Suppressor macrophage (primary cell): ENCODE data around the gene BACH2.
"Not testable (repeated sequence)": the region's sequence is repeated elsewhere in the genome, so short reads cannot be mapped to it uniquely, and the experiment has no call there.

ENCODE experiments used
- DNase-seq, 4 experiments: peaks; one replicate each; pipeline ENCODE4 v3.0.0-alpha.2; 2020 to 2022

Gene BACH2

DNA sequence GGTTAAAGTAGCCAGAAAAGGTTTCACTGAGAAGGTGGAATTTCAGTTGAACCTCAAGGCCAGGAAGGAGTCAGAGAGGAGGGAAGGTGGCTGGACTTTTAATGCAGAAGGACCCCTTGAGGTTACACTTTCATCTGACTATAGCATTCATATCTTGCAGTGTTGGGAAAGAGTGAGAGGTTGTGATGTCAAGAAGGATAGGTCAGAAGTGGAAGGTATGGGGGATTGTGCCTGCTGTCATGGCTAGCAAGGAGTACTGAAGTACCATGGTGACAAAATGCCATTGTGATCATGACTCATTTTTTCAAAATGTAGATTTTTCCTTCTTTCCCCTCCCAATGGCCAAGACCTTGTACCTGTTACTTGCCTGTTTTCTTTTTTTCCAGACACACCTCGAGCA is 5.2 kb upstream of the BACH2 start:
- DNase-seq: peak in 1 of 4 experiments; percentile 19

DNA sequence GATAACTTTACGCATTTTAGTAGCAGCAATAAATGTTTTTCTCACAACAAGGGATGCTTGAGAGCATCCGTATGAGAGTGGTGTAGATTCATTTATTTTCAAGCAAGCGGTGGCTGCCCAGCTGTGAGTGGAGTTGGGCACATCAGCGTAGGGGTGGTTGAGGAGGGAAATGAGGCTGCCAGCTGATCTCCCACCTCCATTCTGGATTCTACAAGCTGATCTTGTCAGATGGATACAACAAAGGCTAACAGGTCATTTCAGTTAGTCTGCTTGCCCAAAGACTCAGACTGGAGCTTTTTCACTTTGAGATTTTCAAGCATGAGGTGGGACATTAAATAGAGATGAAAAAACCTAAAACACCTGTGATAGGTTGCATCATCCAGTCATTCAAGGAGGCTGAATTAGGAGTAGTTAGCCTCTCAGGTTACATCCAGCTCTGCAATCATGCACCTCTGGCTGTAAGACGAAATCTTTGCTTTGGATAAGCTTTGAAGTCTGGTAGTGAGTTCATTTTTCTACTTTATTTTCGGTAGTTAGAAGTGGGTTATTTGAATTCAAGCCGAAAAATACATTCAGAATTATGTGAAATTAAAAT is 1.9 kb upstream of the BACH2 start:
- no peak for DNase-seq

DNA sequence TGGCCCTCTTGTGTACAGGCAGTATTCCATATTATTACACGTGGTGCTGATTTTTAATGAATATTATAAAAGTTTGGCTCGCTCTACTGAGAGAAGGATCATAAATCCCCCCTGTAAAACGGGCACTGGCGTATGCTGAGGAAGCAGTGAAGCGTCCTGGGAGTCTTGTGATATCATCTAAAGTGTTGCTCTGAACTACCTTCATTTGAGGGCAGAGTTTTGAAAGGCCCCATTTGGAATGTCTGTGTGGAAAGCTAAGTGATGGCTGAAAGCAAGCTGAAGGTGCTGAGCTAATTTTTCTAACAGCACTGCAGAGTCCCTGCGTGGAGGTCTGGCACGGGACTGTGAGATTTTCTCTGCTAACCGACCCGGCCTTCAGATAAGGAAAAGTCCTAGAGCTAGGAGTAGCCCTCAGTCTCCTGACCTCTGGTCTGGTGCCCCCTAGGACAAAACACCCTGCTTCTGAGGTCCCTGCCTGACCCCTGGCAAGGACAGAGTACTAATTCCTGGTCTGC is 1.3 kb upstream of the BACH2 start:
- no peak for DNase-seq

DNA sequence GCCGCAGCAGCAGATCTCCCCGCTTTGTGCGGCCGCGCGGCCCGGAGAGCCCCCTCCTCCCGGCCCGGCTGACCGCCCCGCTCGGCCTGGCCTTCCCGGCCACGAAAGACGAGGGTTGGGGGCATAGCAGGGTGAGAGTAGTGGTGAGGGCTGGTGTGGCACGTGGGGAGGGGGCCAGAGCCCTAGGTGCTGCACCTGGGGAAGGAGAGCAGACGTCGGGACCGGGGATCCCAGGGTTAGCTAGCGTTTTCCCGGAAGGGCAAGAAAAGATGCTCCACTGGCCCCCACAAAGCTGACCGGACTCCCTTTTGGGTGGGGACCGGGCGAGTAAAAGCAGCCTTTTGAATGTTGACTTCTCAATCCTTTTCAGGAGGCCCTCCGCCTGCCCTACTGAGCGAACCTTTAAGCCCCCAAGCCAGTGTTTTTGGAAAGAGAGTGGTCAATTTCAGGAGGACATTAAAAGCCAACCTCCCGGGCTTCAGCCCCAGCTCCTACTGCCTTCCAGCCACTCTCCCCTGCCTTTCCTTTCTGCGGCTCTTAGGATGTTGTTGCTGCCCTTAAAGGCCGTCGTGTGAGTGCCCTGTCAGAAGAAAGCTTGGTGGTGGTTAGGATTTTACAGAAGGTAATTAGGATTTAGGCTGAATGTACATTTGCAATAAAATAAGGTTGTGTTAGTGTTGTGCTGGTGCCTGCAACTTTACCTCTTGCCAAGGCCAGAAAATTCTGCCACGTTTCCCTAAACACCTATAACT is 648 bp upstream of the BACH2 start:
- no peak for DNase-seq

DNA sequence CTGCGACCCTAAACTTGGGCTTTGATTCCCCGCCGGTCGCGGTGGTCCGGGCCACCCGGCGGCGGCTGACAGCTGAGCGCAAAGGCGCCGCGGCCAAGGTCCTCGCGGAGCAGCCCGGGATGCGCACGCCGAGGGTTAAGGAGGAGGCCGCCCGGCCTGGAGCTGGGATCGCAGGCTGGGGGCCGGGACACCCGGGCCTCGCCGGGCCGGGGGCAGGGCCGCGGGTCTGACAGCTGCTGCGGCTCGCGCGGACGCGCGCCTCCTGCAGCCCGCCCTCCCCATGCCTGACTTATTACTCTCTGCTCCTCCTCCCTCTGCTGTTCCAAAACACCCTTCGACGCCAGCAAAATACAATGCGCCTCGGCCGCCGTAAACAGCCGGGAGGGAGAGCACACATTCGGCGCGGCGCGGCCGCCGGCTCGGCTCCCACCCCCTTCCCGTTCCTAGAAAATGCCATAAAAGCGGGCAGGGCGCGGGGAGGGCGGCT is 746 bp downstream of the BACH2 start:
- DNase-seq: peak; percentile 31 to 59 (median 51)

DNA sequence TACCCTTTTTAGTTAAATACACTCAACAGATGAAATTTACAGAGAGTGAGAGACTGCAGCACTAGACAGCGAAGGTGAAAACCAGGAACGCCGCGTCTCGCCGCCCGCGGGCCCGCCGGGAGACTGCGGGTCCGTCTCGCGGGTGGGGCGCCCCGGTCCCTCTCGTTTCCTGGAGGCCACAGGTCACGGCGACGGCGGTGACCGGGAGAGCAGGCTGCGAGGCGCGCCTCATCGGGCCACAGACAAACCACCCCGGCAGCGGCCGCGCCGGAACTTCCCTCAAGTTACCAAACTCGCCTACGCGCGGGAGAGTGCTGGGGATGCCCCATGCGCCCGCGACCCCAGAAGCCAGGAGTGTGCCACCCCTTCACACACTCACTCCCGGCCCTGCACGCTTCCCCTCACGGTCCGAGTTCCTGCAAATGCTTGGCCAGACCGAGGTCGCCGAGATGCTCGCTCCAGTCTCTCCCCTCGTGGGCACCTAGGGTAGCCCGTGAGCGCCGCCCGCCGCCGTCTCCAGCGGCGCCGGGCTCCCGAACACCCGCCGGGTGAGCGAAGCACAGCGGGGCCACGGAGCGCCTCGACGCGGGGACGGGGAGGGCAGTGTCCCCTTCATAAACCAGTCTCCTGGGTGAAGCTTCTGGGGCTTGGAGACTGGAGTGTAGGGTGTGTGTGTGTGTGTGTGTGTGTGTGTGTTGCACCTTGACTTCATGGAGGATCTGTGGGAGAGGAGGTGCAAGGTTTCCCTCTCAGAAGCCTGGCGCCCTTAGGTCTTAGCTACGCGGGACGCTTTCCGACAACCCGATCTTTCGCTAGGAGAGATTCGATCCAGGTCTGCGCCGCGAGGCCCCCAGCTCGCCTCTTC is 1.4 kb downstream of the BACH2 start:
- DNase-seq: peak; percentile 55 to 78 (median 70)

DNA sequence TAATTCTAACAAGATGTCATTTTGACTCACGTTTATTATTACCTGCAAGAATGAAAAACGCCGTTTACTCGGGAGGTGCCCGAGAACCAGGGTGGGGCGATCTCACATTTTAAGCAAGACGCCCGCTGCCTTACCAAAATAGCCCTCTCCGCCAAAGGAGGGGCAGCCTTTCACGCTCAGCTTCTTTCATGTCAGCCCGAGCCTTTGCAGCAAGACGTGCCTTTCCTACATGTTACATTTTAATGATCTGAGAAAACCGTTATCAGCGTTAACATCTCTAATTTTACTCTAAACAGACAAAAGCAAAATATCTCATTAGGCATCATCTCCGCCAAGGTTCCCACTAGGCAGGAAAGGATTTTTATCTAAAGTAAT is 2.0 kb downstream of the BACH2 start:
- DNase-seq: no peak

DNA sequence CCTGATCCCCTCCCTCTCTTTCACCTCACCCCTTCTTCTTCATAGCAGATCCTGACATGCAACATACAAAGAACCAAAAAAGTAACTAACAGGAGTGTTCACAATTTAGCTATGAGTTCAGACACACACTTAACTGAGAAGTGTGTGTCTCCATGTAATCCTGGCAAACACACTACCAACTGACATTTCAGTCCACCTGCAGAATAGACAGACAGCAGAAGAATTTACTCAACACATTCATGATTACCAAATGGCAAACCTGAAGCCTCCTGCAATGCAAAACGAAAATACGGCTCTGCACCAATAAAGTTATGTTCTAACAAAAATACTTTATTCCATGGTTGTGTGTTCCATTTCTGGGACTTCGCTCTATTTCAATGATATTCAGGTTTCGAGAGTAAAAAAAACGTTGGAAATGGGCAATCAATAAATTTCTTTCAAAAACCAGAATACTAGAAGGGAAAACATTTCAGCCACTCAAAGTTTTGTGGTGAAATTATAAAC is 2.6 kb downstream of the BACH2 start:
- DNase-seq: no peak

DNA sequence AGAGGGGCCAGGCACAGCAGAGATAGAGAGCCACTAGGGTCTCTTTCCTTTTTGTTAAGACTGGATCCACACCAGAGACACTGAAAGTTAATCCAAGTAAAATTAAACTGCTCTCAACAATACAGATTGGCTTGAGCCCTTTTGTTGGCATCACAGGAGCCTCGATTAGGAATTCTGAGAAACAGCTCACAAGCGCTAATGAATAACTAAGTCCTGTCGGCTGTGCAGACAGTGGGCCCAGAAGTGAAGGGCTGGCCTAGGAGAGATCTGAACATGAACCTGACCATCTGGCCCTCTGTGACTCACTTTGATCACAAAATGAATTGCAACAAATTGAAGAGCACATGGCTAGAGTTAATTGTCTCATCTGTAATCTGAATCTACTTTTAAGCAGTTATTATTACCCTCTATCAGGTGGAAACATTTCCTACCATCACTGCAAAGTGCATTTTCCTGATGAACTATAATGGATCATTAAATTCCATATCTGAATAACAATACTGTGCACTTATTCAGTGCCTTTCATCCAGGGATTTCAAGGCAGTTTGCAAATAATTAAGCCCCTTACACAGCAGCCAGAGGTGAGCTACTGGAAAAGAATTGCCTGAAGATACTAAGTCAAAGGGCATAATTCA is 3.2 kb downstream of the BACH2 start:
- DNase-seq: no peak

DNA sequence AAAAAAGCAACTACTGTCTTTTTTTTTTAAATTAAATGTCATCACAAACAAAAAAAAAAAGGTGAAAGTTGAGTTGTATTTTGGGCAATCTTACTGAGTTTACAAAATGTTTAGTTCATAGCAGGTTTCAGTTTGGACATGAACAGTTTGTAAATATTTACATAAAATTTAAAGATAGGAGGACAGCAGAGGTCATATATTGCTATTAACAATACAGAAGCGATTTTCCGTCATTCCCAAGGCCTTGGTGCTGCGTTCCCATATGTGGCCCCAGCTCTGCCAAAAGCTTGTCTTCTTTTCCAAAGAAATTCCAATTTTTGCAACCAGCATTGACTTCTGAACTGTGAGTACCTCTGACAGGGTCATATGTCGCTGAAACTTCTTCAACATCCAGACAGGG is 5.1 kb downstream of the BACH2 start:
- no peak for DNase-seq

DNA sequence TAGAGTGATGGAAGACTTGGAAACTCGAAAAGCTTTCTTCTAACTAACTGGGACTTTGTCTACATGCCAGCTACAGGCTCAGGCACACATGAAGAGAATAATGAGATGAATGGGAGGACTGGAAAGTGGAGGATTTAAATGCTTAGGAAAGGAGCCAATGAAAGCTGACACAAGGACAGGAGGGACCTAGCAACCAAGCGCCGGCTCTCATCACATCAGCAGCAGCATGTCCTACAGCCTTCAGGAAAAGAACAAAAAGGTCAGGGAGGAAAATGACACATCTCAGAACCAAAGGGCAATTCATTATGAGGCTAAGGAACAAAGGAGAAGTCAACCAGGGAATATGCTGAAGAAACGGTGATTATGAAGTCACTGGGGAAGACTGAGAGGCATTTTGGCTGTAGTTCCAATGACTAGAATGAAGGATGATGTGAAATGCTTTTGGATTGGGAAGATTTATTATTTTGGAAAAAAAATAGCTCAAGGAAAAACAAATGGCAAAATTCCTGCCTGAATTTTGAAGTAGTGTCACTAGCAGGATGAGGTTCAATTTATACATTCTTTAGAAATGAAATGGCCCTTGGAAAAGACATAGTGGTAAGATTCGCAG is 5.7 kb downstream of the BACH2 start:
- peak in 1 of 4 experiments; percentile 17 for DNase-seq

DNA sequence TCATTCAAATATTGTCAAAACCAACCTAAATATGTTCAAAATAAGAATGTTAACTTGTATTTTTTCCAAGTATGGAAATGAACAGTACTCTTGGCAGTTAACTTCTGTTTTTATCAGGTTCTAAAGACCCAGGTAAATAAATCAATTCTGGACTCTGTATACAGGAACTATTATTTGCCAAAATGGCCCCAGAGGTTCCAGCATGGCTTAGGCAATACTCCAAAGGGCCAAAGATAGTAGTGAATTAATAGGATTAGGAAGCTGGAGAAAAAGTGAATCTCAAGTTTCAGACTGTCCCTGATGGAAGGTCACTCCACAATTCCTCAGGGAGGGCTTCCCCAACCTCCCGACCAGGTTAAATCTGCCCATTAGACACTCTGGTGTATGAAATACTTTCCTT is 6.7 kb downstream of the BACH2 start:
- no peak for DNase-seq

DNA sequence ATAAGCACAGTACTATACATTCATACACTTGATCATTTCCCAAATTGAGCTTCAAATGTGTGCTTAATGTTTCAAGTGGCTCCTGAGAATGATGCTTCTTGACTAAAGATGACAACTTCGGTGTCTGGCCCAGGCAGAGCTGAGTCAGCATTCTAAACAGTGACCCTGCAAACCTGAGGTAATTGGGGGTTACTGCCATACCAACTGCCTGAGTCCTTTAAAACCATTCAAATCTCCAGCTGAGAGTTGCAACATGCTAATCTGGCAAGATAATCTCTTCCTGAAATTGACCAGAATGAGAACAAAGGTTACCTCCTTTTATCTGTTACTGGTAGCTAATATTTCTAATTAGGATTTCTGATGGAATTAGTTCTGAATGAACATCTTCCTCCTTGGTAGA is 8.2 kb downstream of the BACH2 start:
- DNase-seq: no peak

DNA sequence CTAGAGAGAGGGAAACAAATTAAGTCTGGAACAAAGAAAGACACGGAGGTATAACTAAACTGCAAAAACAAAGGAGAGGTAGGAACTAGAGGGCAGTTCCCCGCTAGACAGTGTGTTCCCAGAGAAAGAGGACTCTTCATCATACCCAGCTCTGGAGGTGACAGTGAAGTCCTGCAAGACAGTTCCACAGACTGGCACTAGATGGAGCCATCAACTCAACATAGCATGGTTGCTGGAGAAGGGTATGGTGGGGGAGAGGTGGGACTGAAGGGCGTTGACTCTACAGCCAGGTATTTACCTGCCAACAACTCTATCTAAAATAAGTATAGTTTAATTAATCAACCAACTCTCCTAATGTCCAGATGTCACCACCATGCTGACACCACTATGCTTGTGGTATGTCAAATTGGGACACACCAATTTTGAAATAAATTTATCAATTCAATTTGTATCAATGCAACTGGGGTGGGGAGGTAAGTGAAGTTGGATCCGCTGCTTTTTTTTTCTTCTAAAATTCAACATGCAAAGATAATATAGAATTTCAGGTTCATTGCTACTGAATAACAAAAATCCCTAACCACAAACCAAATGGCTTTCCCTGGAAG is 9.7 kb downstream of the BACH2 start:
- DNase-seq: peak; percentile 45 to 65 (median 60)

DNA sequence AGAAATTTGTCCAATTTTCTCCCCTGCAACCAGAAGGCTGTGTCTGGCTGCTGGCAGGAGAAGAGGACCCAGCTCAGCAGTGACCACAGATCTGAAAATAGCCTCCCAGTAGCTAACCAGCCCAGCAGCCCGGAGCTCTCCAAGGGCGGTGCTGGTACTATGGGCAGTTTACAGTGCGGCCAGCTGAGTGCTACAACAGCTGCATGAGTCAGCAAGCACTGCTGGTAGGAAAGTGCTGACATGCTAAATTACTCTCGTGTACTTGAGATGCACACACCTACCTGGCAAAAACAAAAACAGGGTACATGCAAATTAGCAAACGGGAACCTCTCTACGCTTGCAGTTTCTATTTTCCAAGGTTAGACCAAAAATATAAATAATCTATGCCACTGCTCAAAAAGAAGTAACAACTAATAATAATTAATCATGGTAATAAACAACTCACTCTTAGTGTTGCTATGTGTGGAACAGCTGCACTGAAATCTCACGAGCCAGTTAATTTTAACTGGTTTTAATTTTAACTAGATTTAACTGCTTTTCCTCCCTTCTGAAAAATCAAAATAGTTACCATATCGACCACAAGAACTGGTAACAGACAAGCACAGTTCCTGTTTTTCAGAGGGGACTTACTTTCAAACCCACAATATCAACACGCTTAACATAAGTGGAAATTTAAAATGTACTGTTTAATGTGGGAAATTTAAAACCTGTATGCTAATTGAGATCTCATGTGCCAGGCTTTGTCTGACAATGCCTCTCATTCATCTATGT is 10.8 kb downstream of the BACH2 start:
- peak; percentile 86 to 93 (median 92) for DNase-seq

DNA sequence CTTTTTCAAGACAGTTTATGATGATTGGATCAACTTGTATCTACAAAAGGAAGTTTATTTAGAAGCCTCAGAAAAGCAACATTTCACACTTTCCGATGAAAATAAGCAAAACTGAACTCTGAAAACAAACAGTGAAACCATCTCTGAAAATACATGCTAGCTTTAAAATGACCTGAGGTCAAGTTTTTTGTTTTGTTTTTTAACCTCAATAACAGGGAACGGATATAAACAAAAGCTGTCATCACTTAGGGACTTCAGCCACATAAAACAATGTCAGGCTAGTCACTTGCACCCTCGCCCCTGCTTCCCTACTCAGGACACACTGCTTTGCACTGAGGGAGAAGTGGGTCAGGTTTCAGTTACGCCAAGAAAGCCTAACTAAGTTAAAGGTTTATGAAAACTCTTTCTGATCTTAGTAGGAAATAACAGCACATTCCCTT is 11.6 kb downstream of the BACH2 start:
- peak; percentile 28 to 56 (median 52) for DNase-seq

DNA sequence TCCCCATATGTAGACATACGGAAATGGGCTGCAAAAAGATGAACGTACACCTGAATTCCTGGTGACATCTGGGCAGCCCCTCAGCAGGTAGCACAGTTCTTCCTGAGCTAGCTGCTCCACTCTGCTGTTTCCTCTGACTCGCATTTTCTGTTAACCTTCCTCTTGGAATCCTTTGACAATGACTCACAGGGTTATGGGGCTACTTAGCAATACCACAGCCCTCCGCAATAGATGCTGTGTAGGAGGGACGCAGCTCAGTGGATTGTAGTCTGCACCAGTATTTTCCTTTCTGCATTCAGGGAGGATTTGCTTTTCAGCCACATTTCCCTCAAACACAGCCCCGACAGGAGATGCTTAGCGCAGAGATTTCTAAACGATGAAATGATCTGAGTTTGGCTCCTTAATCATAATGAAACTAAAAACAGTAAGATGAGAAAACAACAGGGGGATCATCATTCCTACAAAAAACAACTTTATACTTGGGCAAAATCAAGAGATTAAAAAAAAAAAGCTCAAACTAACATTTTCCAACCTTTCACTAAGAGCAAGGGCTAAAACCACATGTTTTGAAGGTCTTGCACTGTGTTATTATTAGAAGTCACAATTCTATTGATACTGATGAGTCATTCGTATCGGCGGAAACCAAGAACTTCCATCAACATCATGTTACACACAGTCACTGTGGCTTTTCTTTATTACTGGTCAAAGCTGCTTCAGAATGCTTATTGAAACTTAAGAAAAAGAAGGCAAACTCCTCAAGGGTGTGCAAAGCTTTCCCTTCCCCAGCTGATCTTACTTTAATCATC is 12.2 kb downstream of the BACH2 start:
- DNase-seq: peak; percentile 66 to 88 (median 83)

DNA sequence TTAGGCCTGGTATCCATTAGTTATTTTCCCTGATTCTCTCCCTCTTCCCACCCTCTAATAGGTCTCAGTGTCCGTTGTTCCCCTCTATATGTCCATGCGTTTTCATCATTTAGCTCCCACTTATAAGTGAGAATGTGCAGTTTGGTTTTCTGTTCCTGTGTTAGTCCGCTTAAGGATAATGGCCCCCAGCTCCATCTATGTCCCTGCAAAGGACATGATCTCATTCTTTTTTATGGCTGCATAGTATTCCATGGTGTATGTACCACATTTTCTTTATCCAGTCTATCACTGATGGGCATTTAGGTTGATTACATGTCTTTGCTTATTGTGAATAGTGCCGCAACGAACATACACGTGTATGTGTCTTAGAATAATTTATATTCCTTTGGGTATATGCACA is 14.4 kb downstream of the BACH2 start:
- not testable (repeated sequence) for DNase-seq

DNA sequence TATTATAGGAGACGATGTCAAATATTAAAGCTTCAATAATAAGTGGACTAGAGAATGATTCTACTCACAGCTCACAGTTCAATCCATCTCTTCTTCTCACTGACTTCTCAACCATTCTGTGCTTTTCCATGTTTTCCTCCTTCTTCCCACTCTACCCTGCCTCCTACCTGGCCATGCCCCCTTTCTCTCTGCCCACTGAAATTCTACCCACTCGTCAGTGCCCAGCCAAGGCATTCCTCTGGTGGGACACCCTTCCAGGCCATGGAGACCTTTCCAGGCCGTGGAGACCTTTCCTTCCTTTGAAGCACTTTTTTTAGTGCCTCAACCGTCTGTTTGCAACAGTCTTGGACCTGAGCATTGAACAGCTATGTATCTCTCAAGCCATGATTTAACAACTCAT is 18.5 kb downstream of the BACH2 start:
- no peak for DNase-seq
